PC-3 (cell line): ENCODE data around the gene FOXP4.

Experiments
- CTCF ChIP-seq: fragments of 300-600 bp; sonication (generic); conservative IDR thresholded peaks from 2 replicates; pipeline ENCODE4 v1.5.1; 2017; ENCODE audit warnings: antibody characterized with exemption, low read depth, mild to moderate bottlenecking, low read length
- EZH2phosphoT487 ChIP-seq: fragments of 300-600 bp; sonication (generic); IDR thresholded peaks from 2 replicates; pipeline ENCODE4 v1.6.1; 2018; ENCODE audit warnings: mild to moderate bottlenecking, antibody characterized with exemption, low read length, borderline replicate concordance

- TF ChIP-seq CTCF (no peak), EZH2phosphoT487 (no peak)
These were observed 97.7 kb downstream of the FOXP4 start for GRCh38 chr6:41643899-41644269.
